ENCODE results near the gene OXER1.

OXER1 gene

GRCh38 chr2:42721898-42722297 lies 42.0 kb downstream of the OXER1 start:
- Histone ChIP-seq H3K4me3 (ENCODE audit: low read depth, low read length) (no peak overlapping the region), H3K27ac (ENCODE audit: low read depth, low read length) (peak overlapping the region; percentile 52), H3K4me1 (ENCODE audit: control insufficient read depth, insufficient read depth, low read length) (peaks cover 16% of the 10 kb centered on the region), H3K9ac (ENCODE audit: low read depth, low read length) (no peak overlapping the region), H3K9me3 (ENCODE audit: control insufficient read depth, insufficient read depth, low read length) (no peaks in the 10 kb centered on the region), H3K36me3 (ENCODE audit: control insufficient read depth, insufficient read depth, low read length) (no peaks in the 10 kb centered on the region), H3K27me3 (ENCODE audit: control insufficient read depth, insufficient read depth, low read length) (no peaks in the 10 kb centered on the region)

DNA sequence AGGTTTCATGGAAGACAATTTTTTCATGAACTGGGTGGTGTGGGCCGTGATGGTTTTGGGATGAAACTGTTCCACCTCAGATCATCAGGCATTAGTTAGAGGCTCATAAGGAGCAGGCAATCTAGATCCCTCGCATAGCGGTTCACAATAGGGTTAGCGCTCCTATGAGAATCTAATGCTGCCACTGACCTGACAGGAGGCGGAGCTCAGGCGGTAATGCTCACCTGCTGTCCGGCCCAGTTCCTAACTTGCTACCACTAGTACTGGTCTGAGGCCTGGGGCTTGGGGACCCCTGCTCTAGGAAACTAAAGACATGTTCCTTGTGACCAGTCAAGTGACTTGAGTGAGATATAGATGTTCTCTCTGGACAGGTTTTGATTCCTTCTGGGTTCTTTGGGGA lies 49.2 kb downstream of the OXER1 start:
- no peak overlapping the region for H3K9ac ChIP-seq (ENCODE audit: low read depth, low read length)
- no peaks in the 10 kb centered on the region for H3K9me3 ChIP-seq (ENCODE audit: control insufficient read depth, insufficient read depth, low read length)
- peaks cover 3% of the 10 kb centered on the region for H3K36me3 ChIP-seq (ENCODE audit: control insufficient read depth, insufficient read depth, low read length)
- no peaks in the 10 kb centered on the region for H3K27me3 ChIP-seq (ENCODE audit: control insufficient read depth, insufficient read depth, low read length)
- no peak overlapping the region for H3K4me3 ChIP-seq (ENCODE audit: low read depth, low read length)
- H3K4me1 ChIP-seq (ENCODE audit: control insufficient read depth, insufficient read depth, low read length) = peaks cover 4% of the 10 kb centered on the region; the same call in 1 of the 2 replicates
- peak overlapping the region; percentile 7 for H3K27ac ChIP-seq (ENCODE audit: low read depth, low read length)

DNA sequence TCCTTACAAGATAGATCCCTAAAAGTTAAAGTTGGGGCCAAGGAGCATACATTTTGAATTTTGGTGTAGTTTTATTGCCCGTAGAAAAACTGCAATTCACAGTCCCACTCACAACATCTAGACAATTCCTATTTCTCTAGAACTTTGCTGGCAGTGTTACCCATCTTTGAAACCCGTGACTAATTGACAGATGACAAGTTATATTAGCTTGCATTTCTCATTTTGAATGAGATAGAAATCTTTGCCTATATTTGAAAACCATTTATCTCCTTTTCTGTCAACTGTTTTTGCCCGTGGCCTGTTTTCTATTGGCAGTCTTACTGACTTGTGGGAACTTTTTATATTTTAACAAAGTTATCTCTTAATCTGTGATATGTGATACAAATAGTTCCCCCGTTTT lies 50.0 kb downstream of the OXER1 start:
- H3K27me3 ChIP-seq (ENCODE audit: control insufficient read depth, insufficient read depth, low read length) = no peaks in the 10 kb centered on the region
- no peak overlapping the region for H3K9ac ChIP-seq (ENCODE audit: low read depth, low read length)
- no peak overlapping the region for H3K27ac ChIP-seq (ENCODE audit: low read depth, low read length)
- H3K9me3 ChIP-seq (ENCODE audit: control insufficient read depth, insufficient read depth, low read length) = no peaks in the 10 kb centered on the region
- H3K36me3 ChIP-seq (ENCODE audit: control insufficient read depth, insufficient read depth, low read length) = peaks cover 10% of the 10 kb centered on the region
- no peak overlapping the region for H3K4me3 ChIP-seq (ENCODE audit: low read depth, low read length)
- H3K4me1 ChIP-seq (ENCODE audit: control insufficient read depth, insufficient read depth, low read length) = peaks cover 4% of the 10 kb centered on the region; the same call in 1 of the 2 replicates

DNA sequence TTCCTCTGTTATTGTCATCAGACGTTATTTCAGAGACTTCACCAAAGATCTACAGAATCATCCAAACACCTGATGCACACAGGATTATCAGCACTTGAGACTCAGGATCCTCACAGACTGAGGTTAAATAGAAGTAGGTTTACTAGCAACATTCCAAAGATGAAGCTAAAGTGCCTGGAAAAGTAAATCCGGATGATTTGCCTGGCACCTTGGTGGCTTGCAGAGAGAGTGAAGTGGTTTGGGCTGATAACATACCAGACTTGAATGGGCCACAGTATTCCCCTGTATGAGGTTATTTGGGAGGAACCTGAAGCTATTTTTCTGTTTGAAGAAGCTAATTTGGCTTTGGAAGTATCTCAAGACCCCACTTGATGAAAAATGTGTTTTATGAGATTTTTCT lies 51.0 kb downstream of the OXER1 start:
- Histone ChIP-seq H3K4me3 (ENCODE audit: low read depth, low read length) (no peak overlapping the region), H3K4me1 (ENCODE audit: control insufficient read depth, insufficient read depth, low read length) (peaks cover 4% of the 10 kb centered on the region; the same call in 1 of the 2 replicates), H3K27ac (ENCODE audit: low read depth, low read length) (peak overlapping the region; percentile 17), H3K9me3 (ENCODE audit: control insufficient read depth, insufficient read depth, low read length) (no peaks in the 10 kb centered on the region), H3K27me3 (ENCODE audit: control insufficient read depth, insufficient read depth, low read length) (no peaks in the 10 kb centered on the region), H3K9ac (ENCODE audit: low read depth, low read length) (no peak overlapping the region), H3K36me3 (ENCODE audit: control insufficient read depth, insufficient read depth, low read length) (peaks cover 20% of the 10 kb centered on the region)
